Measurements from ENCODE around the gene TAF11L14. TPM values are rescaled to one million over a fixed set of nuclear protein-coding genes. Genes with fewer than 3 reads are reported as not detected.
"Not testable (repeated sequence)": the region's sequence is repeated elsewhere in the genome, so short reads cannot be mapped to it uniquely, and the experiment has no call there.

Gene TAF11L14
- total and polyA plus RNA-seq, 2 donors (not counting 1 experiment from before 2014, with no cell fraction given) = not detected

DNA sequence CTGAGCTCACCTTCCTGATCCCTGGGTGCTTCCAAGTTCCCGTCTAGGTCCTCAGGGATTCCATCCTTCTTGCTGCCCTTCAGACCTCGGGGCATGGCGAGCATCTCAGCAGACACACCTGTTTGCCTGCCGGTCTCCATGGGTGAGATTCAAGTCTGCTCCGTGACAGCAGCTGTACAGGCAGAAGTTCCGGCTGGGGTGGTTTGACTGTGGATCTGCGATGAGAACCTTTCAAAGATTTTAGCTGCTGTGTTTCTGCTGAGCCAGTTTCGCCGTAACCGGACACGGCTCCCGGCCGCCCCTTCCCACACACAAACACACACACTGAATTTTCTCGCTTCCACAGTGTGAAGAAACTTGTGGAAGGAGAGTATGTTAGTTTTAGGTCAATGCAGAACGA lies 40.0 kb upstream of the TAF11L14 start, which contains the start of gene TAF11L9:
Gene TAF11L9, minus strand, starts transcription at position 140 of the 400 bp plus-strand sequence.
- H3K9me3 Mint-ChIP-seq (ENCODE audit: insufficient read depth); ATAC-seq (ENCODE audit: low read depth); CTCF ChIA-PET; H2AFZ ChIP-seq (ENCODE audit: insufficient read depth, low read depth, low read length, poor library complexity, severe bottlenecking); H3K4me3 Mint-ChIP-seq; H3K9ac ChIP-seq (ENCODE audit: low read length); H3K4me1 Mint-ChIP-seq; H3K27me3 ChIP-seq (replicated peaks in 1 of 4; ENCODE audit: control extremely low read depth in 1 of 4, control insufficient read depth in 3 of 4, insufficient read depth in 4 of 4, low read length in 3 of 4); H3K4me3 ChIP-seq (ENCODE audit: control extremely low read depth in 1 of 5, extremely low read depth in 1 of 5, insufficient read depth in 1 of 5, low read depth in 2 of 5, low read length in 4 of 5); H3K27me3 Mint-ChIP-seq; H4K20me1 ChIP-seq (ENCODE audit: control insufficient read depth, insufficient read depth, low read length, poor library complexity, severe bottlenecking); H3K9me3 ChIP-seq (ENCODE audit: control extremely low read depth in 1 of 3, control insufficient read depth in 2 of 3, insufficient read depth in 1 of 3, low read length in 2 of 3); H3K4me1 ChIP-seq (ENCODE audit: control insufficient read depth in 2 of 2, insufficient read depth in 2 of 2, low read length in 2 of 2); H3K36me3 ChIP-seq (replicated peaks in 1 of 2; ENCODE audit: control extremely low read depth in 1 of 2, control insufficient read depth in 1 of 2, extremely low read depth in 1 of 2, insufficient read depth in 2 of 2, low read length in 1 of 2); H3K27ac Mint-ChIP-seq; DNase-seq; intact Hi-C loops (cut with micrococcal nuclease); H3K27ac ChIP-seq (ENCODE audit: low read length in 2 of 2); H3K4me2 ChIP-seq (replicated peaks; ENCODE audit: low read depth, low read length, poor library complexity, severe bottlenecking); H3K79me2 ChIP-seq (ENCODE audit: control insufficient read depth, insufficient read depth, low read length); POLR2A ChIA-PET: not testable (repeated sequence)
- no CpG with 5 or more reads among the region's 15 CpGs for WGBS (ENCODE audit: insufficient coverage)

DNA sequence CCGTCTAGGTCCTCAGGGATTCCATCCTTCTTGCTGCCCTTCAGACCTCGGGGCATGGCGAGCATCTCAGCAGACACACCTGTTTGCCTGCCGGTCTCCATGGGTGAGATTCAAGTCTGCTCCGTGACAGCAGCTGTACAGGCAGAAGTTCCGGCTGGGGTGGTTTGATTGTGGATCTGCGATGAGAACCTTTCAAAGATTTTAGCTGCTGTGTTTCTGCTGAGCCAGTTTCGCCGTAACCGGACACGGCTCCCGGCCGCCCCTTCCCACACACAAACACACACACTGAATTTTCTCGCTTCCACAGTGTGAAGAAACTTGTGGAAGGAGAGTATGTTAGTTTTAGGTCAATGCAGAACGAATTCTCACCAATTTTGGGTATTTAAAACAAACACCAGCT lies 36.5 kb upstream of the TAF11L14 start, which contains the start of gene TAF11L10:
Gene TAF11L10, minus strand, starts transcription at position 101 of the 400 bp plus-strand sequence.
- H3K4me2 ChIP-seq (replicated peaks; ENCODE audit: low read depth, low read length, poor library complexity, severe bottlenecking); H3K79me2 ChIP-seq (ENCODE audit: control insufficient read depth, insufficient read depth, low read length); H3K36me3 ChIP-seq (replicated peaks in 1 of 2; ENCODE audit: control extremely low read depth in 1 of 2, control insufficient read depth in 1 of 2, extremely low read depth in 1 of 2, insufficient read depth in 2 of 2, low read length in 1 of 2); H3K4me1 Mint-ChIP-seq; POLR2A ChIA-PET; DNase-seq; H3K9me3 ChIP-seq (ENCODE audit: control extremely low read depth in 1 of 3, control insufficient read depth in 2 of 3, insufficient read depth in 1 of 3, low read length in 2 of 3); intact Hi-C loops (cut with micrococcal nuclease); H3K4me1 ChIP-seq (ENCODE audit: control insufficient read depth in 2 of 2, insufficient read depth in 2 of 2, low read length in 2 of 2); H3K27me3 ChIP-seq (replicated peaks in 1 of 4; ENCODE audit: control extremely low read depth in 1 of 4, control insufficient read depth in 3 of 4, insufficient read depth in 4 of 4, low read length in 3 of 4); H3K27ac Mint-ChIP-seq; H3K9me3 Mint-ChIP-seq (ENCODE audit: insufficient read depth); H2AFZ ChIP-seq (ENCODE audit: insufficient read depth, low read depth, low read length, poor library complexity, severe bottlenecking); ATAC-seq (ENCODE audit: low read depth); H3K9ac ChIP-seq (ENCODE audit: low read length); H3K4me3 ChIP-seq (ENCODE audit: control extremely low read depth in 1 of 5, extremely low read depth in 1 of 5, insufficient read depth in 1 of 5, low read depth in 2 of 5, low read length in 4 of 5); H3K27ac ChIP-seq (ENCODE audit: low read length in 2 of 2); H3K4me3 Mint-ChIP-seq; CTCF ChIA-PET; H4K20me1 ChIP-seq (ENCODE audit: control insufficient read depth, insufficient read depth, low read length, poor library complexity, severe bottlenecking); H3K27me3 Mint-ChIP-seq: not testable (repeated sequence)
- WGBS (ENCODE audit: insufficient coverage) = no CpG with 5 or more reads among the region's 15 CpGs

- H3K4me1 Mint-ChIP-seq; POLR2A ChIA-PET; H3K4me3 ChIP-seq (ENCODE audit: control extremely low read depth in 1 of 5, extremely low read depth in 1 of 5, insufficient read depth in 1 of 5, low read depth in 2 of 5, low read length in 4 of 5); H3K27ac Mint-ChIP-seq; CTCF ChIA-PET; H4K20me1 ChIP-seq (ENCODE audit: control insufficient read depth, insufficient read depth, low read length, poor library complexity, severe bottlenecking); ATAC-seq (ENCODE audit: low read depth); H3K4me3 Mint-ChIP-seq; H3K9me3 Mint-ChIP-seq (ENCODE audit: insufficient read depth); H3K27me3 Mint-ChIP-seq; H3K36me3 ChIP-seq (replicated peaks in 1 of 2; ENCODE audit: control extremely low read depth in 1 of 2, control insufficient read depth in 1 of 2, extremely low read depth in 1 of 2, insufficient read depth in 2 of 2, low read length in 1 of 2); H3K27ac ChIP-seq (ENCODE audit: low read length in 2 of 2); H3K9me3 ChIP-seq (ENCODE audit: control extremely low read depth in 1 of 3, control insufficient read depth in 2 of 3, insufficient read depth in 1 of 3, low read length in 2 of 3); H3K4me2 ChIP-seq (replicated peaks; ENCODE audit: low read depth, low read length, poor library complexity, severe bottlenecking); H2AFZ ChIP-seq (ENCODE audit: insufficient read depth, low read depth, low read length, poor library complexity, severe bottlenecking); H3K79me2 ChIP-seq (ENCODE audit: control insufficient read depth, insufficient read depth, low read length); H3K27me3 ChIP-seq (replicated peaks in 1 of 4; ENCODE audit: control extremely low read depth in 1 of 4, control insufficient read depth in 3 of 4, insufficient read depth in 4 of 4, low read length in 3 of 4); intact Hi-C loops (cut with micrococcal nuclease); DNase-seq; H3K9ac ChIP-seq (ENCODE audit: low read length); H3K4me1 ChIP-seq (ENCODE audit: control insufficient read depth in 2 of 2, insufficient read depth in 2 of 2, low read length in 2 of 2): not testable (repeated sequence)
- WGBS (ENCODE audit: insufficient coverage) = 54% methylated on average over 2 of the region's 6 CpGs
Observed at GRCh38 chr5:17603880-17604279, 30.4 kb upstream of the TAF11L14 start, which contains the start of gene TAF11L11. TSS of gene TAF11L11 (plus strand) at chr5:17604183.

All from B cell (primary cell).